ENCODE results near the gene PTBP1.

DNA sequence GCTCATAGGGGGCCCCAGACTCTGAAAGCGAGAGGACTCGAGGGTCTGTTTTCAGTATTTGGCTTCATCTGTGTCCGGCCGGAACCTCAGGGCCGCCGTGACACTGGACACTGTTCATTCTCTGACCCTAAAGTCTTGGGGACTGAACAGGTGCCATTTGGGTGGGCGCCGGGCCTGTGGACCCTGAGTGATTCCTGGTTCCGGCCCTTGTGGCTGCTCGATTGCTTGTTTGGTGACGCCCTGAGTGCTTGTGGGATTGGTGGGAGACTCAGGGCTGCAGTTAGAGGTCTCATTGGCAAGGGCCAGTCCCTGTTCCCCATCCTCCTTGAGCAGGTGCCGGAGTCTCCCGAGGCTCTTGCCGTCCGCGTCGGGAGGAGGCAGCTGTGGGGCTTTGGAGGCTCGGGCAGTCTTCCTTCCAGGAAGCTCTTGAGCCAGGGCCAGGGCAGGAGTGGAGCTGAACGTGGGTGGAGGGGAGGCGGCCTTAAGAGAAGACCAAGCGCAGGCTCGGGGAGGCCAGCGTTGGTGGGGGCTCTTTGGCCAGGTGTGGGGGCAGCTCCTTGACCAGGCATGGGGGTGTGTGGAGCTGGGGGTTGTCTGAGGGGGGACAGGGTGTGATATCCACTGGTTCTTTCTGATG lies 4.7 kb downstream of the PTBP1 start:
- no peak for TF ChIP-seq POLR2A (IDR thresholded peaks at IDR 0.05)
- TF ChIP-seq, protein P1, sequence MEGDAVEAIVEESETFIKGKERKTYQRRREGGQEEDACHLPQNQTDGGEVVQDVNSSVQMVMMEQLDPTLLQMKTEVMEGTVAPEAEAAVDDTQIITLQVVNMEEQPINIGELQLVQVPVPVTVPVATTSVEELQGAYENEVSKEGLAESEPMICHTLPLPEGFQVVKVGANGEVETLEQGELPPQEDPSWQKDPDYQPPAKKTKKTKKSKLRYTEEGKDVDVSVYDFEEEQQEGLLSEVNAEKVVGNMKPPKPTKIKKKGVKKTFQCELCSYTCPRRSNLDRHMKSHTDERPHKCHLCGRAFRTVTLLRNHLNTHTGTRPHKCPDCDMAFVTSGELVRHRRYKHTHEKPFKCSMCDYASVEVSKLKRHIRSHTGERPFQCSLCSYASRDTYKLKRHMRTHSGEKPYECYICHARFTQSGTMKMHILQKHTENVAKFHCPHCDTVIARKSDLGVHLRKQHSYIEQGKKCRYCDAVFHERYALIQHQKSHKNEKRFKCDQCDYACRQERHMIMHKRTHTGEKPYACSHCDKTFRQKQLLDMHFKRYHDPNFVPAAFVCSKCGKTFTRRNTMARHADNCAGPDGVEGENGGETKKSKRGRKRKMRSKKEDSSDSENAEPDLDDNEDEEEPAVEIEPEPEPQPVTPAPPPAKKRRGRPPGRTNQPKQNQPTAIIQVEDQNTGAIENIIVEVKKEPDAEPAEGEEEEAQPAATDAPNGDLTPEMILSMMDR (IDR thresholded peaks at IDR 0.05), result no peak

Data from esophagus squamous epithelium (tissue), 4 donors.